Erythroblast (primary cell): Measurements from ENCODE around the gene PDLIM3.

Source experiments
- GATA1 ChIP-seq: IDR thresholded peaks from 2 replicates; pipeline ENCODE4 v1.6.1; 2011; ENCODE audit warnings: low read depth, mild to moderate bottlenecking, control low read depth, low read length, moderate library complexity
- POLR2A ChIP-seq: IDR thresholded peaks from 2 replicates; pipeline ENCODE4 v1.6.1; 2011; ENCODE audit warnings: mild to moderate bottlenecking, low read length

DNA sequence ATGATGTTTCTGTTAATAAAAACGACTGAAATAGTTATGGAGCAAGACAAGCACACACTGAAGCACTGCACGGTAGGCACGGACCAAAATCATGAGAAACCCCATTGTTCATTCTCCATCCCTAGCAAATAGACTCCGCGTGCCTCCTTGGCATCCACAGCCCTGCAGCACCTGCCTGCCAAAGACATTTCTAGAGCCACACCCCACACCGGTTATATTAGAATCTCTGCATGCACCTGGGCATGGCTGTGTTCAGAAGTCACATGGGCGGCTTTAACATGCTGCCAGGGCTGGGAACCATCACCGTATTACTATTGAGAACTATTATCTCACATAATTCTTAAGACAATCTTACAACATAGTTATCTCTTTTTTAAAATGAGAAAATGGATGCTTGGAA lies 5.9 kb downstream of the PDLIM3 start:
- TF ChIP-seq POLR2A (no peak), GATA1 (no peak)
